ENCODE results near the gene SLC26A5.

- TF ChIP-seq CTCF (IDR thresholded peaks at IDR 0.05) (no peak), POLR2A (IDR thresholded peaks at IDR 0.05) (no peak)
Observed at GRCh38 chr7:103474956-103475355, 28.9 kb upstream of the SLC26A5 start.
